HepG2 (cell line): ENCODE data around the gene GALNT17.

Experiments used
- ARID4A ChIP-seq: sonication (generic); formaldehyde crosslinking; IDR thresholded peaks from 2 replicates; pipeline ENCODE4 v1.5.0; 2020; ENCODE audit warnings: mild to moderate bottlenecking, missing genetic modification reagents, borderline replicate concordance
- CTCF ChIP-seq: sonication (generic); formaldehyde crosslinking; IDR thresholded peaks from 2 replicates; pipeline ENCODE4 v1.5.0; 2020; ENCODE audit warnings: mild to moderate bottlenecking, missing genetic modification reagents, moderate library complexity
- DPF2 ChIP-seq: sonication (generic); formaldehyde crosslinking; IDR thresholded peaks from 2 replicates; pipeline ENCODE4 v1.4.0; 2020; ENCODE audit warnings: mild to moderate bottlenecking, low read depth, missing genetic modification reagents, borderline replicate concordance
- E2F5 ChIP-seq: sonication (generic); formaldehyde crosslinking; conservative IDR thresholded peaks from 2 replicates; pipeline ENCODE4 v1.4.0; 2020; ENCODE audit warnings: missing genetic modification reagents
- IRF9 ChIP-seq: sonication (generic); formaldehyde crosslinking; IDR thresholded peaks from 2 replicates; pipeline ENCODE4 v1.8.0; 2022; ENCODE audit warnings: missing genetic modification reagents, mild to moderate bottlenecking, borderline replicate concordance
- JUNB ChIP-seq: sonication (generic); formaldehyde crosslinking; IDR thresholded peaks from 2 replicates; pipeline ENCODE4 v1.8.0; 2022; ENCODE audit warnings: missing genetic modification reagents, mild to moderate bottlenecking, borderline replicate concordance
- MEF2D ChIP-seq: sonication (generic); formaldehyde crosslinking; IDR thresholded peaks from 2 replicates; pipeline ENCODE4 v1.5.1; 2020; ENCODE audit warnings: mild to moderate bottlenecking, missing genetic modification reagents
- POLR2A ChIP-seq, 2 experiments: IDR thresholded peaks; 2 replicates each; pipeline ENCODE4 v1.6.1; 2011; ENCODE audit warnings: low read depth in 2 of 2, low read length in 2 of 2, mild to moderate bottlenecking in 1 of 2, moderate library complexity in 1 of 2; ENCODE audit not compliant: insufficient read depth in 1 of 2
- USF2 ChIP-seq, 2 experiments: sonication (generic) in 1 of 2; formaldehyde crosslinking in 1 of 2; IDR thresholded peaks; 2 replicates each; pipeline versions ENCODE4 v1.5.1 to v1.6.1; 2011 to 2020; ENCODE audit warnings: borderline replicate concordance in 1 of 2, low read depth in 1 of 2, low read length in 1 of 2, mild to moderate bottlenecking in 1 of 2, missing genetic modification reagents in 1 of 2, moderate library complexity in 1 of 2
- ZFP36 ChIP-seq: fragments of 150-350 bp; IDR thresholded peaks from 2 replicates; pipeline ENCODE4 v1.6.1; 2018; ENCODE audit warnings: borderline replicate concordance, low read length, low read depth; ENCODE audit not compliant: partially characterized antibody
- ZNF225 ChIP-seq: sonication (generic); formaldehyde crosslinking; IDR thresholded peaks from 2 replicates; pipeline ENCODE4 v1.4.0; 2020; ENCODE audit warnings: mild to moderate bottlenecking, missing genetic modification reagents
- ZNF639 ChIP-seq: conservative IDR thresholded peaks from 2 replicates; pipeline ENCODE4 v1.6.1; 2018; ENCODE audit warnings: missing genetic modification reagents

GRCh38 chr7:71444130-71444529 lies 312.2 kb downstream of the GALNT17 start:
- TF ChIP-seq POLR2A (IDR thresholded peaks at IDR 0.05; ENCODE audit: insufficient read depth in 1 of 2, low read depth in 2 of 2, low read length in 2 of 2) (no peak), IRF9 (CRISPR knock-in tag) (no peak), USF2 (IDR thresholded peaks at IDR 0.05; ENCODE audit: low read depth, low read length) (no peak), USF2 (CRISPR knock-in tag; IDR thresholded peaks at IDR 0.05; ENCODE audit: borderline replicate concordance) (no peak), ARID4A (CRISPR knock-in tag) (no peak), CTCF (CRISPR knock-in tag) (no peak), MEF2D (CRISPR knock-in tag) (no peak), ZNF639 (CRISPR knock-in tag) (no peak), JUNB (no peak), DPF2 (no peak), E2F5 (CRISPR knock-in tag) (no peak), ZNF225 (CRISPR knock-in tag) (no peak), ZFP36 (no peak)
